WTC11 (cell line): Measurements from ENCODE around the gene LPP.

ENCODE experiments used
- ATF1 ChIP-seq: sonication (generic); formaldehyde crosslinking; IDR thresholded peaks from 2 replicates; pipeline ENCODE4 v1.8.1; 2023; ENCODE audit warnings: mild to moderate bottlenecking, moderate library complexity, missing genetic modification reagents
- ATF2 ChIP-seq: sonication (generic); formaldehyde crosslinking; IDR thresholded peaks from 2 replicates; pipeline ENCODE4 v1.8.1; 2022; ENCODE audit warnings: low read depth, missing genetic modification reagents, borderline replicate concordance
- CDX4 ChIP-seq: fragments of 250-450 bp; sonication (Bioruptor Pico); IDR thresholded peaks from 2 replicates; pipeline ENCODE4 v1.9.0; 2021; ENCODE audit warnings: moderate library complexity, mild to moderate bottlenecking, inconsistent platforms, borderline replicate concordance
- CTCF ChIP-seq: fragments of 200-600 bp; IDR thresholded peaks from 2 replicates; pipeline ENCODE4 v1.8.0; 2022; ENCODE audit warnings: antibody characterized with exemption
- GABPB1 ChIP-seq: sonication (generic); formaldehyde crosslinking; IDR thresholded peaks from 2 replicates; pipeline ENCODE4 v1.8.1; 2023; ENCODE audit warnings: mild to moderate bottlenecking, missing genetic modification reagents
- HMGXB4 ChIP-seq: sonication (generic); formaldehyde crosslinking; IDR thresholded peaks from 2 replicates; pipeline ENCODE4 v1.8.1; 2023; ENCODE audit warnings: mild to moderate bottlenecking, moderate library complexity, missing genetic modification reagents
- JUN ChIP-seq: sonication (generic); formaldehyde crosslinking; IDR thresholded peaks from 2 replicates; pipeline ENCODE4 v1.8.0; 2023; ENCODE audit warnings: mild to moderate bottlenecking, missing genetic modification reagents
- KAT7 ChIP-seq: sonication (generic); formaldehyde crosslinking; IDR thresholded peaks from 2 replicates; pipeline ENCODE4 v1.8.1; 2023; ENCODE audit warnings: missing genetic modification reagents, mild to moderate bottlenecking, borderline replicate concordance
- NR2C2 ChIP-seq: sonication (generic); formaldehyde crosslinking; IDR thresholded peaks from 2 replicates; pipeline ENCODE4 v1.8.0; 2022; ENCODE audit warnings: mild to moderate bottlenecking, missing genetic modification reagents
- RORB ChIP-seq: fragments of 250-450 bp; sonication (Bioruptor Pico); IDR thresholded peaks from 2 replicates; pipeline ENCODE4 v1.9.0; 2021; ENCODE audit warnings: mild to moderate bottlenecking
- SP1 ChIP-seq: sonication (generic); formaldehyde crosslinking; conservative IDR thresholded peaks from 2 replicates; pipeline ENCODE4 v1.8.1; 2022; ENCODE audit warnings: missing genetic modification reagents
- TP53 ChIP-seq: sonication (generic); formaldehyde crosslinking; IDR thresholded peaks from 2 replicates; pipeline ENCODE4 v1.8.1; 2023; ENCODE audit warnings: mild to moderate bottlenecking, missing genetic modification reagents
- USF1 ChIP-seq: sonication (generic); formaldehyde crosslinking; IDR thresholded peaks from 2 replicates; pipeline ENCODE4 v1.8.0; 2022; ENCODE audit warnings: mild to moderate bottlenecking, missing genetic modification reagents
- TF ChIP-seq, protein P1 (sequence below): sonication (generic); formaldehyde crosslinking; conservative IDR thresholded peaks from 2 replicates; pipeline ENCODE4 v1.8.1; 2022; ENCODE audit warnings: mild to moderate bottlenecking, missing genetic modification reagents

GRCh38 chr3:188209034-188209433, 55.1 kb downstream of the LPP start:
- no peak for TF ChIP-seq CTCF
- TF ChIP-seq CDX4 (CRISPR knock-in tag) = no peak
- no peak for TF ChIP-seq KAT7 (CRISPR knock-in tag)
- no peak for TF ChIP-seq RORB (CRISPR knock-in tag)
- no peak for TF ChIP-seq GABPB1 (CRISPR knock-in tag)
- no peak for TF ChIP-seq USF1 (CRISPR knock-in tag)
- TF ChIP-seq NR2C2 (CRISPR knock-in tag) = no peak
- no peak for TF ChIP-seq ATF2 (CRISPR knock-in tag)
- TF ChIP-seq, protein P1, sequence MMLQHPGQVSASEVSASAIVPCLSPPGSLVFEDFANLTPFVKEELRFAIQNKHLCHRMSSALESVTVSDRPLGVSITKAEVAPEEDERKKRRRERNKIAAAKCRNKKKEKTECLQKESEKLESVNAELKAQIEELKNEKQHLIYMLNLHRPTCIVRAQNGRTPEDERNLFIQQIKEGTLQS = no peak
- TF ChIP-seq HMGXB4 (CRISPR knock-in tag) = no peak
- TF ChIP-seq SP1 (CRISPR knock-in tag) = no peak
- no peak for TF ChIP-seq TP53 (CRISPR knock-in tag)
- no peak for TF ChIP-seq ATF1
- no peak for TF ChIP-seq JUN (CRISPR knock-in tag)
